CD4-positive, alpha-beta T cell treated with Interleukin-6 at 100 ng/mL for 8 hours (primary cell): ENCODE data around the gene SLC25A17.
"Not testable (repeated sequence)": the region's sequence is repeated elsewhere in the genome, so short reads cannot be mapped to it uniquely, and the experiment has no call there.

Experiments used
- DNase-seq: peaks from one replicate; pipeline ENCODE4 v3.0.0-alpha.2; 2020; ENCODE audit warnings: mixed read lengths, low spot score

SLC25A17 gene

DNA sequence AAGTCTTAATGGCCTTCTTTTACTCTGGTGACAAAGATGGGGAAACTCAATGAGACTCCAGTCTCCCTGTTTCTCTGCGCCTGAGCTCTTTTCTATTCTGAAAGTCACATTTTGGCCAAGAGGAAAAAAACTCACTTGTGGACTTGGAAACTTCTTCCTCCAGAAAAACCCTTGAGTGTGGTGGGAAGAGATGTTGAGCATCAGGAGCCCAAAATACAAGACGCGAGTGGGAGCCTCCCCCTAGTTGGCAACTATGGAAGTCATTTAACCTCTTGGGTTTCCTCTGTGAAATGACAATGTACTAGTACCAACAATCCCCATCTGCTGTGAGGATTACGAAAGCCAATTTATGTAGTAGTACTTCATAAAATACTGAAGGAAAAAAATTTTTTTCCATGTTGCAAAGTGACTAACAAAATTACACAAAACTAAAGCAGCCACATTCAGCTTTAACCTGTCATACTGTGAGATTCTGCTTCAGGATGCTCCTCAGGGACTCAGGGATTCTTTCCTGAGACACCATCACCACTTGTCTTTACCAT, 524 bp upstream of the SLC25A17 start:
- DNase-seq, result no peak

DNA sequence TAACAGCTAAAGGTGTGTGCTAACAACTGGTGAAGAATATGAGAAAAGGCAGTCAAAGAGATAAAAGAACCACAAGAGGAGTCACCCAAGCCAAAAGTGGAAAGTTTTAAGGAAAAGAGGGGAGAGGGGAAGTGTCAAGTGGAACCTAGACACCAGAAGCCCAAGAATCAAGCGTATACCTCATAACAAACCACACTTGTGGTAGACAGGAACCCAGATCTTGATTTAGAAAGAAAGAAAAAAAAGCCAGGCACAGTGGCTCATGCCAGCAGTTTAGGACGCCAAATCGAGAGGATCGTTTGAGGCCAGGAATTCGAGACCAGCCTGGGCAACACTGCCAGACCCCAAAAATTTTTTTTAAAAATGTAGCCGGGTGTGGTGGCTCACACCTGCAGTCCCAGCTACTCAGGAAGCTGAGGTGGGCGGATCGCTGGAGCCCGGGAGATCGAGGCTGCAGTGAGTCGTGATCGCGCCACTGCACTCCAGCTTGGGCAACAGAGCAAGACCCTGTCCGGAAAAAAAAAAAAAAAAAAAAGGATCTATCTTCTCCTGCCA, 877 bp downstream of the SLC25A17 start:
- DNase-seq, result peak; percentile 1

DNA sequence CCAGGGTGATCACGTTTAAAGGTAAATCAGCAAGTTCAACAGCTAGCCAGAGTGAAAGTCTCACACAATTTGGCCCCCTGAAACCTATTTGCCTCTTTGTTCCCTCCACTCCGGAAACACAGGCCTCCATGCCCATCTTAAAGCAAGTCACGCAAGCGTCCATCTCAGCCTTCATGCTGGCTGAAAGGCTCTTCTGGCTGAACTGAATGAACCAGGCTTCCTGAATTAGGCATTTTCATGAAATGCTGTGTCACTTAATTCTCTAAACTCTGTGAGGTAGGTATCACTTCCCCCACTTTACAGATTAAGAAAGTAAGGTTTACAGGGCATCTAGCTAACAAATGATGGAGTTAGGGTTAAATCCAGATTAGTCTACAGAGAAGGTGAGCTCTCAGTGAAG, 1.4 kb downstream of the SLC25A17 start:
- DNase-seq, result no peak

DNA sequence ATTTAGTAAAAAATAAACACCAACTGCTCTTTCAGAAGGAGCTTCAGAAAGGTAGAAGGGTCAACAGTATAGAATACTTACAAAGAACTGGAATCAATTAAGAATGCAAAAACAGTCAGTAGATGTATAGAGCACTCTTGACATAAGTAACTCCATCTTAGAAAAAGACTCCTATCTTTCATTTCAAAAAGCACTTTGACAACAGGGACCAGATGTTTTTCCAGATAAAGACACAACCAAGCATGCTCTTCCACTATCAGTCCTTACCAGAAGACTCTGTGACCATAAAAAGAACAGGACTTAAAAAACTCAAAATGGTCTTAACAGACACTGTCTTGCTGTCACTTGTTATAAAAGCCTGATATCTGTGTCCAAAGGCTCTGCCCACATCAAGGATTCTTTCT, 5.2 kb downstream of the SLC25A17 start:
- no peak for DNase-seq

DNA sequence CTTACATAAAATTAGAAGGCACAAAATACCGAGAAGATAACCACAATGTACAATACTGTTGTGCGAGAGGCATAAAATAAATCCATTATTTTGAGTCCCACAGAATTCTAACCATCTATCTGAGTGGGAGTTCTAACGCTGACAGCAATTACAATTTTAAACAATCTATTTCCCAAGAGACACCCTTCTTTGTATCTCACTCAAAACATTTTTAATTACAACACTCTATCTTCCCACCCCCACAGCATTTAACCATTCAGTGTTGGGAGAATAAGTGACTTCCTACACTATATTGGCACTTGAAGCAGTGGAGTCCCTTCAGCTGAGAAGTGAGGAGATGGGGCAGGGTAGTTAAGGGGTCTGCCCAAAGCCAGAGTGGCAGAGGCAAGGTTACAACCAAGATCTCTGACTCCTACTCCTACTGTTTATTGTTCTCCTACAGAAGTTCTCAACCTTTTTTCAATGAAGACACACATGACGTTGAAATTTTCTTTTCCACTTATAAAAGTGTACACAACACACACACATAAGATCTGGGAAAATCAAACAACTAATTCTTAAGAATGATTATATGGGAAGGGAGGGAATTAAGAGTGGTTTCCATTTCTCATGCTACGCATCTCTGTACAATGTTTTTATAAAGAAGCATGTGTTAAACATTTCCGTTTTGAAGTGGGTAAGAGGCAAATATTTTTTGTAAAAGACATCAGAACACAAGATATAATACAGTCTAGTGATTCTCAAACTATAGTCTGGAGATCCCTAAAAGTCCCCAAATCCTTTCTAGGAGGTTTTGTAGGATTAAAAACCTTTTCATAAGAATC, 10.9 kb downstream of the SLC25A17 start:
- no peak for DNase-seq

DNA sequence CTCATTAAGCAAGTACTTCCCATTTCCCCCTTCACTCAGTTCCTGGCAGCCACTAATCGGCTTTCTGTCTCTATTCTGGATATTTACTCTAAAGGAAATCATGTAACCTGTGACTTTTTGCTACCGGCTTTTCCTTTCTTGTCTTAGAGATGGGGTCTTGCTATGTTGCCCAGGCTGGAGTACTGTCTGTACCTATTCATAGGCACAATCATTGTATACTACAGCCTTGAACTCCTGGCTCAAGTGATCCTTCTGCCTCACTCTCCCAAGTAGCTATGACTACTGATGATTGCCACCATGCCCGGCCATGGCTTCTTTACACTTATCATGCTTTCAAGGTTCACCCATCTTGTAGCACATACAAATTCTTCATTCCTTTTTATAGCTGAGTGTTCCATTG, 12.4 kb downstream of the SLC25A17 start:
- DNase-seq, result no peak

DNA sequence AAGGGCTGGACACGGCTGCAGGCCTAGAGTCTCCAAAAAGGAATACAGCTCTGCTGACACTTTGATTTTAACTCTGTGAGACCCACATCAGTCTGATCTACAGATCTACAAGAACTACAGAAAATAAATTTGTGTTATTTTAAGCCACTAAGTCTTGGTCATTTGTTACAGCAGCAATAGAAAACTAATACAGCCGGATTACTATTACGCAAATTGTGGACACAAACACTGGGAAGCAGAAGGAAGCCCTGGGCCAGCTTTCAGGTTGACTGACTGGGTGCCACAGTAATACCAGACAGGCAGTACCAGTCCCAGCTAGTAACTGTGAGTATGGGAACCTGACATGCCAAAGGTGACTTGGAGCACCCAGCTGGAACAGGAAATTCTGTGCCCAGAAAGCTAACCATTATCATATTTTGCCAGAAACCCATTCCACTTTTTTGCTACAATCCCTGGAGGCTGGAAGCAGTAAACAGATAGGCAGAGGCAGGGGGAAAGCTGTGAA, 13.4 kb downstream of the SLC25A17 start:
- DNase-seq, result no peak

DNA sequence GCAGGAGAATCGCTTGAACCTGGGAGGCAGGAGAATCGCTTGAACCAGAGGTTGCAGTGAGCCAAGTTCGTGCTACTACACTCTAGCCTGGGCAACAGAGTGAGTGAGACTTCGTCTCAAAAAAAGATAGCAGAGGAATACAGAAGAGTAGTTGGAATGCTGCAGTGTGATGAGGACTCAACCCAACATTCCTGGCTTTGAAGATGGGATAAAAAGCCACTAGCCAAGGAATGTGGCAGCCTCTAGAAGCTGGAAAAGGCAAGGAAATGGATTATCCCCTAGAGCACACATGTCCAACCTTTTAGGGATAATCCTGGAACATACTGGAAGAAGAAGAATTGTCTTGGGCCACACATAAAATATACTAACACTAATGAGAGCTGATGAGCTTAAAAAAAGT, 13.9 kb downstream of the SLC25A17 start:
- no peak for DNase-seq

DNA sequence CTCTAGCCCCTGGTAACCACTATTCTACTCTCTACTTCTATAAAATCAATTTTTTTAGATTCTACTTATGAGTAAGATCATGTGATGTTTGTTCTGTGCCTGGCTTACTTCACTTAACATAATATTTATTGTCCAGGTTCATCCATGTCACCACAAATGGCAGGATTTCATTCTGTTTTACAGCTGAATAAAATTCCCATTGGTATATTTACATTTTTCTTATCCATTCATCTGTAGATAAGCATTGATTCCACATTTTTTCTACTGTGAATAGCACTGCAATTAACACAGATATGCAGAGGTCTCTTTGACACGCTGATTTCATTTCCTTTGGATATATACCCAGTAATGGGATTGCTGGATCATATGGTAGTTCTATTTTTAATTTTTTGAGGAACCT, 15.8 kb downstream of the SLC25A17 start:
- DNase-seq, result no peak

DNA sequence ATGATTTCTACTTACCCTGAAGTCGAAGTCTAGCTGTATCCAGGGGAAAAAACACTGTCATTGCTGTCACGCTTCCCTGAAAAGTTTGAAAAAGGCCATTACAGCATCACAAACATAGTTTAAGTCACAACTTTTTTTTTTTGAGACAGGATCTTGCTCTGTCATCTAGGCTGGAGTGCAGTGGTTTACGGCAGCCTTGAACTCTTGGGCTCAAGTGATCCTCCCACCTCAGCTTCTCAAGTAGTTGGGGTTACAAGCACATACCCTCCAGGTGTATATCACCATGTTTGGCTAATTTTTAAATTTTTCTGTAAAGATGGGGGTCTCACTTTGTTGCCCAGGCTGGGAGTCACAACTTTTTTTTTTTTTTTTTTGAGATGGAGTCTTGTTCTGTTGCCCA, 20.1 kb downstream of the SLC25A17 start:
- DNase-seq, result no peak

DNA sequence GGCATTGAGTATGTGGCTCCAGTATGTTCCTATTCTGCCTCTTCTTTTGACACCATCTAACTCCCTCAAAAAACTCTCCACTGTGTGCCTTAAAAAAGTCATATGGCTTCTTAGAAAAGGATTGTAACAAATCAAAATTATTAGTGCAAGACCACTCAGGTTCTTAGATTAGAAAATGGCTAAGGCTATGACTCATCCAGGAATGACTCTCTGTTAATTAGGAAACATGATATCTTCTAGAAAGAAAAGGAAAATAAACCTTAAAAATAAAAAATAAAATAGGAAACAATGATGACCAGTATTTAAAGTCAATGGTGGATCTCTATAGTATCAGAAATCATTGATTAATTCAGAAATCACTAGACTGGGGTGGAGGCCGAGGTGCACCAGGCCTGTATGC, 21.7 kb downstream of the SLC25A17 start:
- no peak for DNase-seq

DNA sequence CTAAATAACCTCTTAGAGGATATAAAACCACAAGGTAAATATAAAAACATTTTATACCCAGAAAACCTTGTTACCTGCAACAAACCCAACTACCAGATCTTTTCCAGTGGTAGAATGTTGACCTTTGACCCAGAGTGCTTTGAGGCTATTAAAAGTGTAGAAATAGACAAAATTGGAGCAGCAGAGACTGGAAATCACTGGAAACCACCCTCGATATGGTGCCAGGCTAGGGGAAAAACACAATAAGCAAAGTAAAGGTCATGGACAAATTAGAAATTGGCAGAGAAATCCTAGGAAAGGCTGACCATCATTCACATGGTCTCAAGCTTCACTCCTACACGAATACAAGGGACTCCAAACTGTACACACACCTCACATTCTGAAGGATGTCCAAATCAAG, 26.7 kb downstream of the SLC25A17 start:
- DNase-seq, result no peak

DNA sequence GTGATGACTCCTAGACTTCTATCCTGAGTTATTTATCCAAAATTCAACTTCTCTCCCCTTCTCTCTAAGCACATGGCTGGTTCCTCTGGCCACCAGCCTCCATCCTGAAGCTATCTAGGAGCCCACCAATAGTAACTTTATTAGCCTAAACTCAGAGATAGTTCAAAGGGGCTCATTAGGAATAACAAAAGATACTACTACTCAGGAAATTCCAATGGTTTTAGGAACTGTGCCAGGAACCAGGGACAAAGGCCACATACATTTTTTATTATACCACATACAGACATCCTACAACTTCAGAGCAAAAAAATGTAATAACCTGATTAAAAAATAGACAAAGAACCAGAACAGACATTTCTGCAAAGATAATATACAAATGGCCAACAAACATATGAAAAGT, 27.9 kb downstream of the SLC25A17 start:
- DNase-seq, result no peak

DNA sequence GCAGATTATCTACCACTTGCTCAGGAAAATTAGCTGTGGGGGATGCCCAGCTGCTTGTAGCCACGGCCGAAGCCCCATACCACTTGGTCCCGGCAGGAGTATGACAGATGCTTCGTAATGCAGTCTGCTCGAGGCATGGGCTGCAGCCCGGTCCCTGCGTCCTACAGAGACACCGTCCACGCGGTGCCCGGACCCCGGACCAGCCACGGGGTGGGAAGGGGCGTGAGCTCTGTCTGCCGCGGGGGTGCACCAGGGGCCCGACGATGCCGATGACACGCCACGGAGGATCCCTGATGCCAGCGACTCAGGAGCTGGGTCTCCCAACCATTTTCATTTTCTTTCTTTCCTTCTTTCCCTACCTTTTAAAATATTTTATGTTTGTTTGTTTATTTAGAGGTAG, 30.0 kb downstream of the SLC25A17 start:
- DNase-seq, result no peak

DNA sequence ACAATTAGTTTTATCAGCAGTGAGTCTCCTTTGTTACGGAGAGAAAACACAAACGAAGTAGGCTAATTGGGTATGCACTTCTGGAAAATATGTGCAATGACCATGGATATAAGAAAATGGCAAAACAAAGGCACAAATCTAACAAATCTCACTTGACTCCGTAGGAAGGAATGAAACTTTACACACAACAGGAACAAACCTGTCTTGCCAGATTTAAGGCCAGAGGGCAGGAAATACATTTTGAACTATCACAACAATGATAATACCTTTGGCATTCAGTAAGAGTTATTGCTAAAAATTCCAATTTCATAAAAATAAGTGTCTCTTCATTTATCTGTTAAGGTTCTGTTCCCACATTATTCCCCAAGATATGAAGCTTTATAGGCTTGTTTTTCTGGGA, 36.6 kb downstream of the SLC25A17 start:
- no peak for DNase-seq

DNA sequence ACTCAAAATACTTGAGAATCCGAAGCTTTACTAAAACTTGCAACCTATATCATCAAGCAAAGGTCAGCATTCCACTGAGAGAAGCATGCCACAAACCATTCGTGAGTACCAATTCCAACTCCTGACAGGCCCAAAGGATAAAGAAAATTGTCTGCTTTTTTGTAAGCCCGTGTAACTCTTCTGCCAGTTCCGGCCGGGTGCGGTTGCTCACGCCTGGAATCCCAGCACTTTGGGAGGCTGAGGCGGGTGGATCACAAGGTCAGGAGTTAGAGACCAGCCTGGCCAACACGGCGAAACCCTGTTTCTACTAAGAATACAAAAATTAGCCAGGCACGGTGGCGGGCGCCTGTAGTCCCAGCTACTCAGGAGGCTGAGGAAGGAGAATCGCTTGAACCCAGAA, 37.4 kb downstream of the SLC25A17 start:
- DNase-seq, result not testable (repeated sequence)

DNA sequence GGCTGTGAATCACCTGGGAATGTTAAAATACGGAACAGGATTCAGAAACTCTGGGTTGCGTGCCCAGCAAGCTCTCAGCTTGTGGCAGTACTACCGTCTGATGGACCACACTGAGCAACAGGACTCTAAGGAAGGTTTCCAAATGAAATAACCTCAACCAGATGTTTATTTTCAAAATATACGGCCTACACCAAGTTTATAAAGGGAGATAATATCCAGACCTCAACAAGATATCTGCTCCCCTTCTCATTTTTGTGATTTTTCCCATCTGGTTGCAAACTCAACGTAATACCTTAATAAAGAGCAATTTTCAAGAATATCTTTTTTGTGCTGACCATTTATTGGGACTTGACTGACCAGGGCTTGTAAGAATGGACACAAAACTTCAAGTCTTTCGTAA, 49.4 kb downstream of the SLC25A17 start:
- DNase-seq, result no peak

DNA sequence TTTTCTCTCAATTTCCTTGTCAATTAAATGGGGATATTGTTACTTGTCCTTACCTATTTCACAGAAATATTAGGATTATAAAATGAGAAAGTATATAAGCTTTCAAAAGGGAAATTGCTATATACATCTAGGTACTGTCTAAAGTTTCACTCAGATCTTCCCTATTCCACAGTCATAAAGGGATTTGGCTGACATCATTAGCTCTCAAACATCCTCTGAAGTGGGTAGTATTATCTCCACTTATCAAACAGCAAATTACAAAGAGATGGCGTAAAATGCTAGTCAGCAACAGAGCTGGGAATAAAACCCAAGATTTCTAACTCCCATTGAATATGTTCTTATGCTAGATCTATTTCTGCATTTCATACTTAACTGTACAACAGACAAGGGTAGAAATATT, 50.9 kb downstream of the SLC25A17 start:
- no peak for DNase-seq

DNA sequence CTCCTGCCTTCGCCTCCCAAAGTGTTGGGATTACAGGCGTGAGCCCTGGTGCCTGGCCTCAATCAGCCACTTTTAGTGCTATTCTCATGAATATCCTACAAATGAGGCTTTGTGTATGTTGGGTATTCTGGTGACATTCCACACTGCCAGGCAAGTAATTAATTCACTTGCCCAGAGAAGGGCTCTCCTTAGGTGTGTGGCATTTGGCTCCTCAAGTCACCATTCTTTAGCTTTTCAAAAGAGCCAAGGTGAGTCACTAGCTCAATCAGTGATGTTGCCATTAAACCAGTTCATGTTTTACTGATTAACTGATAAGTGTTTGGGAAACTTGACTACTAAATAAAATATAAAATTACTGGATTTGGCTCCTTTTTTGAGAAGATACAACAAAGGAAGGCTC, 52.2 kb downstream of the SLC25A17 start:
- no peak for DNase-seq

DNA sequence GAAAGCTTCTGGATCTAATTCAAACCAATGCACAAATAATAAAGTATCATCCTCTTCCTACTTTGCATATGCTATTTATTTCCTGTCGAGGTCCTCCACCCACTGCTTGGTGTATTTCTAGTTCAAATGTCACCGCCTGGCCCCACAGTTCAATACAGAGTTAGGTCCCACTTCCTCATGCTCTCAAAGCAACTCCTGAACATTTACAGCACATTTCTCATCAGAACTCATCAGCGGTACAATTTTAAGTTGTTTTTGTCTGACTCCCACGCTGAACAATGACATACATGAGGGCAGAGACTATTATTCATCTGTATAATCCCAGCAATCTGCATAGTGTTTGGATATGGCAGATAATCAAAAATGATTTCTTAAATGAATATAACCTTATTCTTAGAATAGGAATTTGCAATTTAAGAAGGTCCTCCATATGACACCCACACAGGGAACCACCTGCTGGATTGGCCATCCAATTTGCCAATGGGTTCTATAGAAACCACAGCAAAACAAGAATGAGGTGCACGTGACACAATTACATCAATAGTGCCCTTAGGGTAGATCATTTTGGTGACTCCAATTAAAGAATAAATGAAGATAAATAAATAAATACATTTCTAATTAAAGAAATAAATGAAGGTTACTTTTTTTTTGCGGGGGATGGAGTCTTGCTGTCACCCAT, 54.2 kb downstream of the SLC25A17 start:
- DNase-seq, result peak; percentile 29

DNA sequence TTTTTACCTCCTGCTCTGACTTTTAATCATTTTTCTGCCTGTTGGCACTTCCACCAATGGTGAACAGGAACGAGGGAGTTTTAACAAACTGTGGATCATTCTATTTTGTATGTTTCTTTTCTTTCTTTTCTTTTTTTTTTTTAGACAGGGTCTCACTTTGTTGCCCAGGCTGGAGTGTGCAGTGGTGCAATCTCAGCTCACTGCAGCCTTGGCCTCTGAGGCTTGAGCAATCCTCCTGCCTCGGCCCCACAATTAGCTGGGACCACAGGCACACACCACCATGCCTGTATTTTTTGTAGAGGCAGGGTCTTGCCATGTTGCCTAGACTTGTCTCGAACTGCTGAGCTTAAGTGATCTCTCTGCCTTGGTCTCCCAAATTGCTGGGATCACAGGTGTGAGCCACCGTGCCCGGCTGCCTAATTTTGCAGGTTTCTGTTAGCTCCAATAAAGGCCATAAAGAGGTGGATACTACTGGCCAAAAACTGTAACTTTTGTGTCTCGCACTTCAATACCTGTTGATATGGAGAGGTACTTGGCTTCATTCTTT, 59.8 kb downstream of the SLC25A17 start:
- DNase-seq, result no peak

DNA sequence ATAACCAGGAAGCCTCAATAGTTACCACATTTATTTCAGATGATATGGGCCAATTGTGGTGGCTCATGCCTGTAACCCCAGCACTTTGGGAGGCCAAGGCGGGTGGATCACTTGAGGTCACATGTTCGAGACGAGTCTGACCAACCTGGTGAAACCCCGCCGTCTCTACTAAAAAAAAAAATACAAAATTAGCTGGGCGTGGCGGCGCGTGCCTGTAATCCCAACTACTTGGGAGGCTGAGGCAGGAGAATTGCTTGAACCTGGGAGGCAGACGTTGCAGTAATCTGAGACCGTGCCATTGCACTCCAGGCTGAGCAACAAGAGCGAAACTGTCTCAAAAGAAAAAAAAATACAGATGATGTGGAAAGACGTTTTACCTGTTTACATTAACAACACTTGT, 60.3 kb downstream of the SLC25A17 start:
- DNase-seq, result not testable (repeated sequence)

DNA sequence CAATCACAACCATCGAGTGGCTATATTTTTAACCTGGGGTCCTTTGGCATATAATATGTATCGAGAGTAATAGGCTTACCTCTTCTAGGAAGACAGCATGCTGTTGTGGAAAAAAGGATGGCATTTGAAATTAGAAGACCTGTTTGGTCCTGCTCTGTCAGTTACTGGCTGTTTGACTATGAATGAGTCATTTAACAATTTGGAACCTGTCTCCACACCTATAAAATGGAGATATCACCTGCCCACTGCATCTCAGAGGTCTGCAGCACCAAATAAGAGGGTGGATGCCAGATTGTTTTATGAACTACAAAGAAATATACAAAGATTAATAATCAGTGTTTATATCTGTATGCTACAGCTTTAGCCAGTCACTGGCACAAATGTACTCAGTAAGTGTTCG, 60.8 kb downstream of the SLC25A17 start:
- no peak for DNase-seq
